HG02870 (cell line): ENCODE measurements around the gene SFMBT2.
"Not testable (repeated sequence)": the region's sequence is repeated elsewhere in the genome, so short reads cannot be mapped to it uniquely, and the experiment has no call there.

Experiments
- ATAC-seq: cut with Tn5 transposase; IDR thresholded peaks from one replicate; pipeline ENCODE4 v1.9.1; 2021; ENCODE audit warnings: mild to moderate bottlenecking, moderate library complexity; ENCODE audit not compliant: unreplicated experiment

SFMBT2 gene

DNA sequence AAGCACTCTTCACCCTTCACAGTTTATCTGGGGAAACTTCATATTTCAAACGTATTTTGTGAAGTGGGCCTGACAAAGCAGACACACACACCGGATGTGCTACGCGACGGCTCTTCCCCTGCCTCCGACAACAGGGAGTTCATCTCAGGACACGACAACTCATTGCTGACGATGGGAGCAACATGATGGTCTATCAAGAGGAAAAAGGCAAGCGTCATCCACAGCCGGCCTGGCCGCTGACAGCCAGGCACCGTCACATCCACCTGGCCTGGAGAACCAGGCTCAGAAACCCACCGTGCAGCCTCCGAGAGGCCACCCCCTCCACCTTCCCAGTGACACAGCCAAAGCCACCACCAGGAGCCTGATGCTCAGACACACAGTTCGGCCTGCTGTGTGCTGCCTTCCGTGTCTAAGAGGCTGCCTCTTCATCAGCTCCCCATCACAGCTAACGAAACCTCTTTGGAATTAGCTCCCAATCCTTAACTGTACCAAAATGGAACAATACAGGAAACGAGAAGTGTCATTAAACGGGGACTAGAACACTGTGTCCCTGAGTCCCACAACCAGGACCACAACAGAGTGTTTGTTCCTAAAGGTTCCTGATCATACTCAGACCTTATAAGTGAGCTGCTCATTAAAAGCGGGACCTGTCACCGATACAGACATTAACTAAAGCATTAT is 76.7 kb downstream of the SFMBT2 start:
- ATAC-seq: no peak

DNA sequence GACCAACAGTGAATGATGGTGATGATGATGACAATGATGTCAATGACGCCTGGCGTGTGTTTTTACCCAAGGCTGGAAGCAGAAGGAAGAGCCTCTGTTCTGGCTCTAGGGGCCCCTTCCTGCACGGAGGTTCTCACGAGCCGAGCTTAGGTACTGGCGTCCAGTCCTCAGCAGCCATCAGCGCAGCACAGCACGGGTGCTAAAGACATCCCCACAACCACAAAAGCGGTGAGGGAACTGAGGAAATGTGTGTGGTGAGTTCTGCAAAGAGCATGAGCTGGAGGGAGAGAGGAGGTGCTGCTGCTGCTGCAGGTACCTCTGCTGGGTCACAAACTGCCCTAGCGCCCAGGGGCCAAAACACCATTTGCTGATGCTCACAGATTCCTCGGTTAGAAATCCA is 81.6 kb downstream of the SFMBT2 start:
- ATAC-seq: no peak

DNA sequence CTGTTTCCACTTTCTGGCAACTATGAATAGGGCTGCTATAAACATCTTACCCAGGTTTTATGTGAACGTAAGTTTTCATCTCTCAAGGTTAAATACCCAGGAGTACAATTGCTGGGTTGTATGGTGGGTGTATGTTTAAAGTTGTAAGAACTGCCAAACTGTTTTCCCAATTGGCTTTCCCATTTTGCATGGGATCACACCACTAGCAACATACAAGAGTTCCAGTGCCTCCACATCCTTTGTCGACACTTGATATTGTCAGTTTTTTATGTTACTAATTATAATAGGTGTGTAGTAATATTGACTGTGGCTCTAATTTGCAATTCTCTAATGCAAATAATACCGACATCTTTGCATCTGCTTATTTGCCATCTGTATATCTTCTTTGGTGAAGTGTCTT is 82.9 kb downstream of the SFMBT2 start:
- ATAC-seq: no peak

DNA sequence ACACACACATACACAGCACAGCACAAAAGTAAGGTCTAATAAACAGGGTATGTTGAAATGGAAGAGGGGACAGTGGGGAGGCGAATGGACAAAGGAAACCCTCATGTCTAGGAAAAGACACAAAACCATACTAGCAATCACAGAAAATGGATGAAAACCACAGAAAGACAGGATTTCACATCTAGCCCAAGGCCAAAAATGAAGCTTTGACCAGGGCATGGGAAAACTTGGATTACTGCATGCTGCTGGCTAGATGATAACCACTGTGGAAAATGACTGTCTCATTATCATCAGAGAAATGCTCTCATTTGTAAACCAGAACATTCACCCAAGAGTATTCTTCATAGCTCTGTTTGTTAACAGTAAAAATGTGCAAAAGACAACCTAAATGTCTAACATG is 88.2 kb downstream of the SFMBT2 start:
- ATAC-seq: no peak

DNA sequence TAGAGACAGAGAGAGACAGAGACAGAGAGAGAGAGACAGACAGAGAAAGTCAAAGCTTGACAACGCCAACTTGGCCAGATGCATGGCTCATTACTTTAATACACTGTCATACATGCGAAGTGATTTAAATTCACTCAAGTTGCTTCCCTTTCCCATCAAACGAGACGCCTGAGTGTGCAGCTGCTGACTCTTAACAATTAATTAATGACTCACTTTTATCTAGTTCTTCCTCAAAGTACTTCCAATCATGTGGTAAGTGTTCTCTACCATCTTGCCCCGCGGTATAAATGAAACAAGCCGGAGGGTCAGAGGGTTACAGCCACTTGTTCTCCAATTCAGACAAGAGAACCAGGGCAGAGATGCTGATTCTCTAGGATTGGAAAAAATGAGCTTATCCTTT is 90.8 kb downstream of the SFMBT2 start:
- no peak for ATAC-seq

DNA sequence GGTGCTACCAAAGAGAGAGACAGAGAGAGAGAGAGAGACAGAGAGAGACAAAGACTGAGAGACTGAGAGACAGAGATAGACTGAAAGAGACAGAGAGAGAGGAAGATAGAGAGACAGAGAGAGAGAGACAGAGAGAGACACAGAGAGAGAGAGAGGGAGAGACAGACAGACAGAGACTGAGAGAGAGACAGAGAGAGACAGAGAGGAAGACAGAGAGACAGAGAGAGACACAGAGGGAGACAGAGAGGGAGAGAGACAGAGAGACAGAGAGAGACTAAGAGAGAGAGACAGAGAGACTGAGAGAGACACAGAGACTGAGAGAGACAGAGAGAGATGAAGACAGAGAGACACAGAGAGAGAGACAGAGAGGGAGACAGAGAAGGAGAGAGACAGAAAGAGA is 91.2 kb downstream of the SFMBT2 start:
- ATAC-seq: no peak

DNA sequence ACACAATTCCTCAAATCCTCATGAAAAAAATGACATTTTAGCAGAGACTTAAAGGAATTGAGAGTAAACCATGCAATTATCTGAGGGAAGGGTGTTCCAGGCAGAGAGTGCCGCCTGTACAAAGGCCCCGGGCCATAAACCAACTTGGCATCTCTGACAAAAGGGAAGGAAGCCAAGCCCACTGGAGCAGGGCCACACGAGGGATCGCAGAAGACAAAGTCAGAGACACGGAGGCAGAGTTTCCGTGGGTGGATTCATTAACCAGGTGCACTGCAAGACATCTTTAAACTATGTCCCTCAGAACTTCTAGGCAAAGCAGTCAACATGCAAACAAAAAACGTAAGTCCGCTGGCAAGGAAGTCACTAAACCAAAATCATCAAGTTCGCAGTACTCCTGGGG is 92.0 kb downstream of the SFMBT2 start:
- no peak for ATAC-seq

DNA sequence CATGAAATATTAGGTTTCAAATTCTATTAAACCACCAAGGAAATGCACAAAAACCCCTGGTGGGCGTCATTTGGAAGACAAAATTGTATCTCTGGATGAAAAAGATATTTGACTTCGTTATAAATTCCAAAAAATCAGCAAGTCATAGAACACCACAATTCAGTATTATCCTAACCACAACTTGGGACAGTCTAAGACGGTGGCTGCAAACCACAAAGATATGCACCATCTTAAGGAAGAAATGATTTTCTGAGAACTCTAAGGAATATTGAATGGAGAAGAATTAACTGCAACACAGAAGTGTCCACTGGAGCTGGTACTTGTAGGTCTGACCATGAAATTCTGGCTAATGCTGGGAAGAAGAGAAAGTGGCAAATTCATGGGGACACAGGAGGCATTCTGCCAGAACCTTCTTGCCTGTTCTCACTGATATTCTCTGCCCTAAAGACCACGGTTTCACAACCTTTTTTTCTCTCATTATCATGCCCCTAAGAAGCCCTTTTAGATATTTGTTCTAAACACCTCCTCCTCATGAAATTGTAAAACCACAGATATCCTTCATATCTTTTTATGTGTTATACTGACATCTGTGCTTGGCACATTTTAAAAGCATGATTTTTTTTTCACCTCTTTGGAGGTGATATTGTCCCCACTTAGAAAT is 92.9 kb downstream of the SFMBT2 start:
- no peak for ATAC-seq

DNA sequence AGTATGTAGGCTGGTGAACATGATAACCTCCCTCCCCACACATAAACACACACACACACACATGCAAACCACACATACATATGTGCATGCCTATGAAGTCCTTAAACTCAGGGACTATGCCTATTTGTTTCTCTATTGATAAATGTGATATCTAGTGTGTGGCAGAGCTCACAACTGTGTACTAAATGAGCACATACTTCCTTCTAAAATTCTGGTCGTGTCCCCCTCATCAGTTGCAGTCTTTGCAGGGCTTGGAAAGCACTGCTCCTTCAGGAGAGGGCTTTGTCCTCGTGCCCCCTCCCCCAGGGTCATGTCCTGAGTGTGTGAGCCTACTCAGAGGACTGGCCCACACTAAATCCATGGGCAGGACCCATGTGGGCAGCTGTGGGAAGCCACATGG is 94.0 kb downstream of the SFMBT2 start:
- no peak for ATAC-seq

DNA sequence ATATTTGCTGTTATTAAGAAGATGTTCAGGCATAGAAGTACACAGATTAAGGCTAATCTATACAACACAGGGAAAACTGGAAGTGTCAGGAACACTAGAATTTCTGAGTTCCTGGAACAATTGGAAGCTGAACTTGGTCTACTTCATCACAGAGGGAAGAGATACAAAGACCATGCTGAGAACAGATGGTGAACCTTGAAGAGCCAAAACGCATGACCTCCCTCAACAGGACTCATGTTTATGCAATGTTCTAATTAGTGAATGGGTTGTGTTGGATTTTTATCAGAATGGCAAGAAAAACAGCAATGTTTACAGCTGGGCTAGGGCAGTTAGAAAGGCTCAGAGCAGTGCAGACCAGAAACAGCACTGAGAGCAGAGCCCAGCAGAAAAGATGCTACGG is 94.9 kb downstream of the SFMBT2 start:
- ATAC-seq: no peak

DNA sequence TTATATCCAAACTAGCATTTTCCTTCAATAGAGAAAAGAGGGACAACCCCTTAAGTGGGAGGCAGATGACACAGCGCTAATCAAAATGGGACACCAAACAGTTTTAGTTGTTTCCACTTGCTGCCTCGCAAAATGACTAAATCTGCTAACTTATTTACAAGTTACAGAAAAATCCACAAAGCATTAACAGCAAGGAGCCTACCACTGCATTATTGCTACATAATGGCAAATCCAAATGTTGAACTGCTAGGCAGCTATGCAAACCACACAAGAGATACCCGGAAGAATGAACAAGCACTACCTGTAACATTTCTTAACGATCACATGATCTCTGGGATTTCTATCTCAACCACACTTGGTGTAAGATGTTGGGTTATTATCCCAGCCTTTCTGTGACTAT is 96.7 kb downstream of the SFMBT2 start:
- no peak for ATAC-seq

DNA sequence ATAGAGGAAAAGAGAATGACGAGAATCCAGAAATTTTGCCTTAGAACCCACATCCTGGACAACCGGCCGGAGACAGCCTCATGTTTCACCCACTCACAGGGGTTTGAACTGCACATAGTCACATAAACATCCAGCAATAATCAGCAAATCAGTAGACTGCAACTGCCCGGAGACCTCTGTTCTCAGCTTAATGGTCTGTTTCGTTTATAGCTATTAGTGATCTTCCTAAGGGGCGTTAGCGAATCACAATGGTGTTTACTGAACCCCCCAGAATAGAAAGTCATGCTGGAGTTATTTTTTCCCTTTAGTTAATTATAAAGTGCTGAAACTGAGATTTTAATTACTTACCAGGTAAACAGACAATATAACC is 98.4 kb downstream of the SFMBT2 start:
- no peak for ATAC-seq

DNA sequence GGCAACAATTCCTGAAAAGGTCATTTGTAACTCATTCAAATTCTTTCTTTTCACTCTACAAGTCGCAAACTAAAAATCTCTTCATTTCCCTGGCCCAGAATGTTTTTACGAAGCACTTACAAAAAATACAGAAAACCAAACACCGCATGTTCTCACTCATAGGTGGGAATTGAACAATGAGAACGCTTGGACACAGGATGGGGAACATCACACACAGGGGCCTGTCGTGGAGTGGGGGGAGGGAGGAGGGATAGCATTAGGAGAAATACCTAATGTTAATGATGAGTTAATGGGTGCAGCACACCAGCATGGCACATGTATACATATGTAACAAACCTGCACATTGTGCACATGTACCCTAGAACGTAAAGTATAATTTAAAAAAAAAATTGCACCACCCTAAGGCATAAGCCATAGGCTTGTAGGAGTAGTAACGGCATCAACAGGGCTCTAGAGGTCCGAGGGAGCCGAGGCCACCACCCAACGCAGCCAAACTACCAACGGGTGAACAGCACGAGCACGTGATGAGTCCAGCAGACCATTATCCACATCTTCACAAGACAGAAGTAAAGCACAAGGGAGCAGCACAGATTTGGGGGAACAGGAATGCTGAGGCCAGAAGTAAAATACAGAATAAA is 98.9 kb downstream of the SFMBT2 start:
- not testable (repeated sequence) for ATAC-seq

DNA sequence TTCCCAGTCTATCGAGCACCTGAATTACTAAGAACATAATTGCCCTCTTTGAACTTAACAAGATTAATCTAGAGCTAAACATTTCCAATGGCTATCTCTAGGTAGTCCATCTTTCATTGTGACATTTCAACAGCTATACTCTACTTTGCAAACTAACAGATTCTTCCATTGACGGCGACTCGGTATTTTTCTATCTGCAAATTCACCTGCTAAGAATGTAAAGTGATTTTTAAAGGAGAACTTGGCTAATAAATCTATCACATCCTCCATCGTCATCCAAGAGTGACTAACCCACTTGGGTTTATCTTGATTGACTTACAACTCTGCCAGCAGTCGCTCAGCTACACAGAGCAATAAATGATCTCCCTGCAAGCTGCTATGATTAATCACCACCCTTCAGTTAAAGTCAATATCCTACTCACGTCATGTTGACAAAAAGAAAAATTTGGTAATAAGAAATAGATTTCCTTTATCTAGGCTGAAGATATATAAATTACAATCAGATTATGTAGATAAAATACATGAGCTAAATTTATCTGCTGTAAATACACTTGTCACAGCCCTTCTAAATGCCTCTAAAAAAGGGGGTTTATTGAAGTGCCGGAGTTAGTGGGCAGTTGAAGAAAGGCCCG is 99.5 kb downstream of the SFMBT2 start:
- ATAC-seq: no peak

DNA sequence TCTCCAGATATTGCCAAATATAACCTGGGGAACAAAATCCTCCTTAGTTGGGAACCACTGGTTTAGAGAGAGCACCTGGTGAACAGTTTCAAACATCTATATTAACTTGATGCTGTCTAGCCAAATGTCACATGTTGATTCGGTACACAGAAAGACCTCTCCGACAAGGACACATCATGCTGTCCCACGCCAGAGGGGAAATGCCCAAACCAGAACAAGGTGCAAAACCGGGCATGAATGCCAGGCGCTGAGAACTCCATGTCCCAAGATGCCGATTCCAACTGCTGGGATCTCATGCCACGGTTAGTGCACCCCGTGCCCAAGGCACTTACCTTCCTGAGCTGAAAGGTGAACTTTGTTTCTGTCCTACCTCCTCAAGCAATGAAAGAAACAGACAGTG is 100.8 kb downstream of the SFMBT2 start:
- ATAC-seq: no peak

DNA sequence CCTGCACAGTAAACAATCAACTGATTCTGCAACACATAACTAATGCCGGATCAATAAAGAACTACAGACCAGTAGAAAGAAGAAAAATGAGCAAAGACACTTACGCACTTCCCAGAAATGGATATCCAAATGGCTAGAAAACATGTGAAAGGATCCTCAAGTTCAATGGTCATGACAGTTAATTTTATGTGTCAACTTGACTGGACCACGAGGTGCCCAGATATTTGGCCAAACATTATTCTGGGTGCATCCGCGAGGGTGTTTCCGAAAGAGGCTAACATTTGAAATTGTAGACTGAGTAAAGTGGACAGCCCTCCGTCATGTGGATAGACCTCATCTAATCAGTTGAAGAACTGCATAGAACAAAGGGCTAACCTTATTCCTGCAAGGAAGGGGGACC is 102.0 kb downstream of the SFMBT2 start:
- no peak for ATAC-seq

DNA sequence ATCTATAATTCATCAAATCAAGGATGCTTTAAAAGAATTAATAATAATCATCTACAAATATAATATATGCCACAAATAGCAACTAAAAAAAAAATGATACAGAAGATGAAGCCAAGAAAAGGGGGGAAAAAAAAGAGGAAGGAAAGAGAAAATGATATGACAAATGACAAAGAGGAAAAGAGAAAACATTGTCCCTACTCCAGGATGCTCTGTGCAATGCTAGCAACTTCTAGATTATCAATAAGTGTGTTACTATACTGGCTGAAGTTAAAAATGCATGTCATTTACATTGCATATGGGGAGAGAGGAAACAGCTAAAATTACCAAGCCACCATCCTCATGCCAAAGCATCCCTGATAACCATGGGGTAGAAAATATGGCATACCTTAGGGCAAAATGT is 104.2 kb downstream of the SFMBT2 start:
- ATAC-seq: no peak

DNA sequence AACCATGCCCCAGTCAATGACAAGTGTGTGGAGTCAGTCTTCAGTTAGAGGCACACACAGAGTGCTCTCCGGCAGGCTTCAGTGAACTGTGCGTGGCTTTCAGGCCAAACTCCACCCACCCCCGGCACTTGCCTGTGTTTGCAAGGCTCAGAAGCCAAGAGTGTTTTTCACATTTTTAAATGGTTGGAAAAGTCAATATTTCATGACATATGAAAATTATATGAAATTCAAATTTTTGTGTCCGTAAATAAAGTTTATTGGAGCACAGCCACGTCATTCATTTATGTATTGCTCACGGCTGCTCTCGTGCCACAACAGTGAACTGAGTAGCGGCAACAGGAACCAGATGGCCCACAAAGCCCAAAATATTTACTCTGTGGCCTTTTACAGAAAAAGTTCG is 104.7 kb downstream of the SFMBT2 start:
- ATAC-seq: peak; percentile 47

DNA sequence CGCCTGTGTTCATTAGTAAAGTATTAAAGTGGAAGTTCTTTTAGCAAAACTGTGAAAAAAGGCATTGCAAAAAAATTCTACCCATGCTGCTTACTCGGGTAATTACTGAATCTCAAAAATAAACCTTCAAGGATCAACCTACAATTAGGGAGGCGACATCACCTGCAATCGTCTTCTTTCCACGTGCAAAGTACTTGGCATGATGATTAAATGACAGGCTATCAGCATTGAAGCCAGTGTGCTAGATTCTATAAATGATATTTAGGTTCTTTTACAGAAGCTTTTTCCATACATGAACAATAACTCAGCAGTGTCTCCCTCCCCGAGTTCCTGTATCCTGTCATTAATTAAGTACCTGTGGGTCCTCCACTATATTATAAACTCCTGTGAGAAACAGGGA is 105.8 kb downstream of the SFMBT2 start:
- no peak for ATAC-seq

DNA sequence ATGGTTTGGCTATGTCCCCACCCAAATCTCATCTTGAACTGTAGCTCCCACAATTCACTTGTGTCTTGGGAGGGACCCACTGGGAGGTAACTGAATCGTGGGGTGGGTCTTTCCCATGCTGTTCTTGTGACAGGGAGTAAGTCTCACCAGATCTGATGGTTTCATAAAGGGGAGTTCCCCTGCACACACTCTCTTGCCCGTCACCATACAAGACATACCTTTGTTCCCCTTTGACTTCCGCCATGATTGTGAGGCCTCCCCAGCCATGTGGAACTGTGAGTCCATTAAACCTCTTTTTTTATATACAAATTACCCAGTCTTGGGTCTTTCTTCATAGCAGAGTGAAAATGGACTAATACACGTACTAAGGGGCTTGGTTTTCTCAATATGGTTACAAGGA is 106.7 kb downstream of the SFMBT2 start:
- no peak for ATAC-seq

DNA sequence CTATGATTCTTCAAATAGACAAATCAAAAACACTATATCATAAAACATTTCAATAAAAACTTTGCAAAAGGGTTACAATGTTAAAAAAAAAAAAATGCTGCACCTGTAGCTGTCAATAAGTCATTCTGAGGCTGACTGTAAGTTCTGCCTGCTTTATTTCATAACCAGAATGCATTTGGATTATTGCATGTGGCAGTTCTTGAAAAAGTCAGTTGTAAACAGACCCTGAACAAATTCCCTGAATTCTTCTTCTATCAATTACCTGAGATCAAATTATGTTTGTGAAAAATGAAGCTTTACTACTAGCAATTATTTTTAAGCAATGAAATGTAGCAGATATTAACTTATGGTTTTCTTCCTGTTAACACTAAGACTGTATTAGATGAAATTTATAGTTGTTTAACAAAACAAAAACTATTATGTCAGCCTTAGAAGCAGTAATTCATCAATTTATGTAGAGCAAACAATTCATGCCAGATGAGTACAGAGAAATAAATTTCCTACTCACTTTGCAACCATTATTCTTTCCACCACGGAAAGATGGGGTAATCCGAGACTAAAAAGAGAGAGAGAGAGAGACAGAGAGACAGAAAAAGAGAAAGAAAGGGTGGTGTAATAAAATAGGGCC is 107.8 kb downstream of the SFMBT2 start:
- ATAC-seq: no peak
